MM.1S (cell line): ENCODE data around the gene RASL11B.

Source experiments
- DNase-seq: peaks from one replicate; pipeline ENCODE4 v3.0.0-alpha.2; 2015
- H2AFZ ChIP-seq: fragments of 300-600 bp; sonication (generic); 2 replicates; pipeline ENCODE4 v1.6.0; 2016; ENCODE audit warnings: antibody characterized with exemption, low read length
- H3F3A ChIP-seq: fragments of 300-600 bp; sonication (generic); 2 replicates; pipeline ENCODE4 v1.6.1; 2016; ENCODE audit warnings: mild to moderate bottlenecking, antibody characterized with exemption, low read length, moderate library complexity, mixed read lengths; ENCODE audit not compliant: insufficient read depth
- H3K27ac ChIP-seq: fragments of 300-600 bp; sonication (generic); 2 replicates; pipeline ENCODE4 v1.5.1; 2016; ENCODE audit warnings: mild to moderate bottlenecking, low read length
- H3K27me3 ChIP-seq: fragments of 300-600 bp; sonication (generic); replicated peaks from 2 replicates; pipeline ENCODE4 v1.6.0; 2016; ENCODE audit warnings: low read length; ENCODE audit not compliant: insufficient read depth
- H3K36me3 ChIP-seq: fragments of 300-600 bp; sonication (generic); replicated peaks from 2 replicates; pipeline ENCODE4 v1.6.1; 2016; ENCODE audit warnings: mild to moderate bottlenecking, low read length, mixed read lengths; ENCODE audit not compliant: insufficient read depth
- H3K4me1 ChIP-seq: fragments of 300-600 bp; sonication (generic); 2 replicates; pipeline ENCODE4 v1.6.1; 2016; ENCODE audit warnings: low read length, mixed read lengths
- H3K4me2 ChIP-seq: fragments of 300-600 bp; sonication (generic); 2 replicates; pipeline ENCODE4 v1.6.0; 2016; ENCODE audit warnings: low read depth, low read length
- H3K4me3 ChIP-seq: fragments of 300-600 bp; sonication (generic); 2 replicates; pipeline ENCODE4 v1.5.1; 2016; ENCODE audit warnings: low read length, mixed read lengths
- H3K79me2 ChIP-seq: fragments of 300-600 bp; sonication (generic); 2 replicates; pipeline ENCODE4 v1.6.1; 2016; ENCODE audit warnings: mixed run types, low read length, mixed read lengths
- H3K9ac ChIP-seq: fragments of 300-600 bp; sonication (generic); 2 replicates; pipeline ENCODE4 v1.6.1; 2016; ENCODE audit warnings: low read length, mixed read lengths
- H3K9me2 ChIP-seq: fragments of 300-600 bp; sonication (generic); replicated peaks from 2 replicates; pipeline ENCODE4 v1.6.1; 2016; ENCODE audit warnings: mild to moderate bottlenecking, low read length, mixed read lengths; ENCODE audit not compliant: insufficient read depth
- H3K9me3 ChIP-seq: fragments of 300-600 bp; sonication (generic); replicated peaks from 2 replicates; pipeline ENCODE4 v1.6.1; 2016; ENCODE audit warnings: mild to moderate bottlenecking, low read length, mixed read lengths; ENCODE audit not compliant: insufficient read depth
- H4K20me1 ChIP-seq: fragments of 300-600 bp; sonication (generic); 2 replicates; pipeline ENCODE4 v1.6.1; 2016; ENCODE audit warnings: mild to moderate bottlenecking, low read length, moderate library complexity, mixed read lengths; ENCODE audit not compliant: insufficient read depth
- EZH2 ChIP-seq: fragments of 300-600 bp; sonication (generic); optimal IDR thresholded peaks from 2 replicates; pipeline ENCODE3; 2017; ENCODE audit warnings: low read depth, mild to moderate bottlenecking, antibody characterized with exemption, low read length, mixed read lengths
- EZH2phosphoT487 ChIP-seq: fragments of 300-600 bp; sonication (generic); IDR thresholded peaks from 2 replicates; pipeline ENCODE4 v1.6.1; 2018; ENCODE audit warnings: antibody characterized with exemption, low read length
- TF ChIP-seq, protein P1 (sequence below): fragments of 300-600 bp; sonication (generic); IDR thresholded peaks from 2 replicates; pipeline ENCODE4 v1.5.1; 2016; ENCODE audit warnings: antibody characterized with exemption, low read length, mixed read lengths

Gene RASL11B

DNA sequence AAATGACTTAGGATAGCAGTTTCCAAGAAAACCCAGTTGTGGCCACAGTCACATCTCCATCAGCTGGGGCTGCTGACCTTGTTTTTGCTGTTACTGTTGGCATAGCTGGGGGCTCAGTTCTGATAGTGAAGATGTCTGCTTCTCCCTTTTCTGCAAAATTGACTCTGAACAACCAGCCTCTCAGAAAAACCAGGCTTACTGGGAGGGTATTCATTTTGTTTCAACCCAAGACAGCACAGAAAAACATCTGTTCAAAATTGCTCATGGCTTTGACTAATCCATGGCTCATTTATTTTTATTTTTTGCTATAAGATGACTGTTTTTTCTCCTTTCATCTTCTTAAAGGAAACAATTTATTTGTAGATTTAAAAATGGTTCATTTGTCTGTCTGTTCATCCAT lies 53.1 kb downstream of the RASL11B start:
- Histone ChIP-seq H3K9me2 (no peaks in the 10 kb centered on the region), H3K4me2 (no peak overlapping the region), H3K36me3 (no peaks in the 10 kb centered on the region), H3K79me2 (no peaks in the 10 kb centered on the region), H3K9ac (no peak overlapping the region), H2AFZ (no peak overlapping the region), H4K20me1 (no peaks in the 10 kb centered on the region), H3K4me1 (no peaks in the 10 kb centered on the region), H3K27ac (no peak overlapping the region), H3K4me3 (no peak overlapping the region), H3K9me3 (no peaks in the 10 kb centered on the region), H3F3A (no peaks in the 10 kb centered on the region), H3K27me3 (no peaks in the 10 kb centered on the region)
- TF ChIP-seq, protein P1, sequence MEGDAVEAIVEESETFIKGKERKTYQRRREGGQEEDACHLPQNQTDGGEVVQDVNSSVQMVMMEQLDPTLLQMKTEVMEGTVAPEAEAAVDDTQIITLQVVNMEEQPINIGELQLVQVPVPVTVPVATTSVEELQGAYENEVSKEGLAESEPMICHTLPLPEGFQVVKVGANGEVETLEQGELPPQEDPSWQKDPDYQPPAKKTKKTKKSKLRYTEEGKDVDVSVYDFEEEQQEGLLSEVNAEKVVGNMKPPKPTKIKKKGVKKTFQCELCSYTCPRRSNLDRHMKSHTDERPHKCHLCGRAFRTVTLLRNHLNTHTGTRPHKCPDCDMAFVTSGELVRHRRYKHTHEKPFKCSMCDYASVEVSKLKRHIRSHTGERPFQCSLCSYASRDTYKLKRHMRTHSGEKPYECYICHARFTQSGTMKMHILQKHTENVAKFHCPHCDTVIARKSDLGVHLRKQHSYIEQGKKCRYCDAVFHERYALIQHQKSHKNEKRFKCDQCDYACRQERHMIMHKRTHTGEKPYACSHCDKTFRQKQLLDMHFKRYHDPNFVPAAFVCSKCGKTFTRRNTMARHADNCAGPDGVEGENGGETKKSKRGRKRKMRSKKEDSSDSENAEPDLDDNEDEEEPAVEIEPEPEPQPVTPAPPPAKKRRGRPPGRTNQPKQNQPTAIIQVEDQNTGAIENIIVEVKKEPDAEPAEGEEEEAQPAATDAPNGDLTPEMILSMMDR = no peak
- TF ChIP-seq EZH2 = no peak
- no peak for TF ChIP-seq EZH2phosphoT487
- DNase-seq = no peak

DNA sequence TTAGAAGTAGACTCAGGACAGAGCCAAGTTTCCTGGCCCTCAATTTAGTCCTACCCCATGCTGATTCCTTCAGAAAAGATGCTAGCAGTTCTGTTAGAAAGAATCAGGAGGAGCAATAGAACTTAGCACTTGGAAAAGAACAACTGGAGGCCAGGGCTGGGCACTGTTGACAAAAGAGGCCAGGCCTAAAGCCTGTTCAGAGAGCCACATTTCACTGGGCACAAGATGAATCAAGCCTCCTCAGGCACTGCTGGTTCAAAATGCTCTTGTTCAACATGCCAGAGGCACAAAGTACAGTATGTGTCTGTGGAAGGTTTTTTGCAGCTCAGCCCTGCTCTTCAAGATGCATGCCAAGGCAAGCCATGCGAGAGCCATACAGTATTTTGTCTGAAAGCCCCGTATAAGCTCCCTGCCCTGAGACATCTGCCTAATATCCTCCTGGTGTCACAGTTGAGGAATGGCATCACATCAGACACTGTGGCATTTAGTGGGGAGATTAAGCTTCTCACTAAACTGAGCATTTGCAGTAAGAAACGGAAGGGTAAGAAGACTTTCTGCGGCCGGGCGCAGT lies 53.7 kb downstream of the RASL11B start:
- H4K20me1 ChIP-seq = no peaks in the 10 kb centered on the region
- H3K27ac ChIP-seq = no peak overlapping the region
- H3K4me2 ChIP-seq = no peak overlapping the region
- DNase-seq = no peak
- H3K9me2 ChIP-seq = no peaks in the 10 kb centered on the region
- H2AFZ ChIP-seq = no peak overlapping the region
- no peaks in the 10 kb centered on the region for H3K79me2 ChIP-seq
- H3K4me1 ChIP-seq = no peaks in the 10 kb centered on the region
- no peaks in the 10 kb centered on the region for H3F3A ChIP-seq
- no peak overlapping the region for H3K4me3 ChIP-seq
- H3K9me3 ChIP-seq = no peaks in the 10 kb centered on the region
- no peak for TF ChIP-seq EZH2
- TF ChIP-seq, protein P1 = no peak
- no peak for TF ChIP-seq EZH2phosphoT487
- H3K27me3 ChIP-seq = no peaks in the 10 kb centered on the region
- no peaks in the 10 kb centered on the region for H3K36me3 ChIP-seq
- no peak overlapping the region for H3K9ac ChIP-seq
